GM12878 (cell line): Measurements from ENCODE around the gene CCDC91.

ENCODE experiments used
- BHLHE40 ChIP-seq, 2 experiments: fragments of 450-650 bp in 1 of 2; IDR thresholded peaks; 2 replicates each; pipeline ENCODE4 v1.6.1; 2011 to 2017; ENCODE audit warnings: low read depth in 2 of 2, borderline replicate concordance in 1 of 2, improper control_type of control experiment in 1 of 2, low read length in 1 of 2, mild to moderate bottlenecking in 1 of 2
- SUZ12 ChIP-seq: fragments of 200-600 bp; sonication (generic); IDR thresholded peaks from one replicate; pipeline ENCODE4 v1.6.1; 2018; ENCODE audit warnings: antibody characterized with exemption, mild to moderate bottlenecking; ENCODE audit not compliant: unreplicated experiment
- TAF1 ChIP-seq: IDR thresholded peaks from 2 replicates; pipeline ENCODE4 v1.6.1; 2011; ENCODE audit warnings: mild to moderate bottlenecking, low read depth, low read length, borderline replicate concordance
- TF ChIP-seq, protein P1 (sequence below), 3 experiments: IDR thresholded peaks in 2 of 3; conservative IDR thresholded peaks in 1 of 3; 2 replicates each; pipeline ENCODE4 v1.5.1; 2011; ENCODE audit warnings: low read depth in 3 of 3, low read length in 3 of 3, mild to moderate bottlenecking in 3 of 3, control low read depth in 2 of 3, moderate library complexity in 2 of 3, inconsistent platforms in 1 of 3, mixed read lengths in 1 of 3; ENCODE audit not compliant: control insufficient read depth in 2 of 3, insufficient read depth in 1 of 3; ENCODE audit errors: extremely low read depth in 1 of 3

DNA sequence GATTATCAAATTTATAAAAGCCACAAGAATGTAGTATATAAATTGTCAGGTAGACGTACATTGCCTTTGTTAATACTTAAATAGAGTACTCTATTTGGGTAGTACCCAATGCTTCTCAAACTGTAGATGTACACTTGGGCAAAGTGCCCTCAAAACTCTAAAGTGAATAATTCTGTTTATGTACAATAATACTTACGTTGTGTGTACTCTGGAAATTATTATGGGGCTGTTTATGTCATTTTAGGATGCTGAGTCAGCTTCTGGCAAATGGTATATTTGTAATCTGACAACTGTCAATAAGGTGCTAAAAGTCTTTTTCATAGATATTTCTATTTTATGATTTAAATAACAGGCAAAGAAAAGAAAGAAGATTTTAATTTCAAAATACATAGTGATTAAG, 102.4 kb downstream of the CCDC91 start:
- TF ChIP-seq TAF1 (no peak), SUZ12 (no peak), BHLHE40 (IDR thresholded peaks at IDR 0.05; ENCODE audit: borderline replicate concordance in 1 of 2, low read depth in 2 of 2, low read length in 1 of 2) (no peak)
- TF ChIP-seq, protein P1, sequence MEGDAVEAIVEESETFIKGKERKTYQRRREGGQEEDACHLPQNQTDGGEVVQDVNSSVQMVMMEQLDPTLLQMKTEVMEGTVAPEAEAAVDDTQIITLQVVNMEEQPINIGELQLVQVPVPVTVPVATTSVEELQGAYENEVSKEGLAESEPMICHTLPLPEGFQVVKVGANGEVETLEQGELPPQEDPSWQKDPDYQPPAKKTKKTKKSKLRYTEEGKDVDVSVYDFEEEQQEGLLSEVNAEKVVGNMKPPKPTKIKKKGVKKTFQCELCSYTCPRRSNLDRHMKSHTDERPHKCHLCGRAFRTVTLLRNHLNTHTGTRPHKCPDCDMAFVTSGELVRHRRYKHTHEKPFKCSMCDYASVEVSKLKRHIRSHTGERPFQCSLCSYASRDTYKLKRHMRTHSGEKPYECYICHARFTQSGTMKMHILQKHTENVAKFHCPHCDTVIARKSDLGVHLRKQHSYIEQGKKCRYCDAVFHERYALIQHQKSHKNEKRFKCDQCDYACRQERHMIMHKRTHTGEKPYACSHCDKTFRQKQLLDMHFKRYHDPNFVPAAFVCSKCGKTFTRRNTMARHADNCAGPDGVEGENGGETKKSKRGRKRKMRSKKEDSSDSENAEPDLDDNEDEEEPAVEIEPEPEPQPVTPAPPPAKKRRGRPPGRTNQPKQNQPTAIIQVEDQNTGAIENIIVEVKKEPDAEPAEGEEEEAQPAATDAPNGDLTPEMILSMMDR (IDR thresholded peaks at IDR 0.05 in 2 of 3, conservative IDR thresholded peaks at IDR 0.05 in 1 of 3; ENCODE audit: control insufficient read depth in 2 of 3, extremely low read depth in 1 of 3, insufficient read depth in 1 of 3, low read depth in 3 of 3, low read length in 3 of 3) = no peak
